ENCODE measurements around the gene ERC2. TPM values are rescaled to one million over a fixed set of nuclear protein-coding genes. Genes with fewer than 3 reads are reported as not detected.
A peak's percentile ranks its signal among the peaks of the same experiment; 100 is the strongest.

The ERC2 gene
- total and polyA plus RNA-seq, 2 of the 13 experiments (the other 11 are each of a cell fraction or from before 2014, with no cell fraction given) = 0.16 to 0.22 TPM

GRCh38 chr3:55765398-55765797 is 702.9 kb downstream of the ERC2 start:
- Histone ChIP-seq H2AFZ (ENCODE audit: low read length) (no peak overlapping the region), H3K4me3 (replicated peaks in 1 of 3; ENCODE audit: insufficient read depth in 1 of 3, low read depth in 2 of 3, low read length in 3 of 3) (no peak overlapping the region), H3K36me3 (replicated peaks in 1 of 2; ENCODE audit: control insufficient read depth in 1 of 2, insufficient read depth in 2 of 2, low read length in 2 of 2) (no peaks in the 10 kb centered on the region), H3K9ac (ENCODE audit: insufficient read depth, low read depth, low read length) (no peak overlapping the region), H3K27me3 (ENCODE audit: control insufficient read depth in 1 of 2, insufficient read depth in 2 of 2, low read length in 2 of 2) (no peaks in the 10 kb centered on the region; a peak in 1 of 5 replicates), H4K20me1 (ENCODE audit: insufficient read depth, low read length) (no peaks in the 10 kb centered on the region), H3K27ac (ENCODE audit: extremely low read length, insufficient read depth, low read length) (no peak overlapping the region), H3K4me2 (ENCODE audit: low read depth, low read length) (no peak overlapping the region), H3K9me3 (ENCODE audit: low read length) (no peaks in the 10 kb centered on the region), H3K4me1 (ENCODE audit: insufficient read depth, low read length) (no peaks in the 10 kb centered on the region), H3K79me2 (ENCODE audit: insufficient read depth, low read length) (no peaks in the 10 kb centered on the region)
- BruUV-seq (replicated peaks) = no TSS peak
- FAIRE-seq = no peak
- no peak for DNase-seq (ENCODE audit: low spot score)
- CTCF ChIA-PET (ENCODE audit: low intra/inter-chr PET ratio, low total read pairs) = no interaction called here
- POLR2A ChIA-PET = no interaction called here
- 0% methylated on average over 7 of the region's 7 CpGs for WGBS (ENCODE audit: low lambda C conversion rate)
- in situ Hi-C loops (cut with HindIII; ENCODE audit: extremely low pct_ligation_motif_present, low pct_unique_long_range_greater_than_20kb) (no loop called here), intact Hi-C loops (cut with micrococcal nuclease; ENCODE audit: unreplicated experiment) (no loop called here)
- ATAC-seq = no peak
- 0 out of 2 replicates have a peak, but pooled peaks have one; percentile 28 for TF ChIP-seq CREB1 (IDR thresholded peaks at IDR 0.05)
- TF ChIP-seq CREB1 (CRISPR knock-in tag; IDR thresholded peaks at IDR 0.05) = no peak
- TF ChIP-seq, protein P1, sequence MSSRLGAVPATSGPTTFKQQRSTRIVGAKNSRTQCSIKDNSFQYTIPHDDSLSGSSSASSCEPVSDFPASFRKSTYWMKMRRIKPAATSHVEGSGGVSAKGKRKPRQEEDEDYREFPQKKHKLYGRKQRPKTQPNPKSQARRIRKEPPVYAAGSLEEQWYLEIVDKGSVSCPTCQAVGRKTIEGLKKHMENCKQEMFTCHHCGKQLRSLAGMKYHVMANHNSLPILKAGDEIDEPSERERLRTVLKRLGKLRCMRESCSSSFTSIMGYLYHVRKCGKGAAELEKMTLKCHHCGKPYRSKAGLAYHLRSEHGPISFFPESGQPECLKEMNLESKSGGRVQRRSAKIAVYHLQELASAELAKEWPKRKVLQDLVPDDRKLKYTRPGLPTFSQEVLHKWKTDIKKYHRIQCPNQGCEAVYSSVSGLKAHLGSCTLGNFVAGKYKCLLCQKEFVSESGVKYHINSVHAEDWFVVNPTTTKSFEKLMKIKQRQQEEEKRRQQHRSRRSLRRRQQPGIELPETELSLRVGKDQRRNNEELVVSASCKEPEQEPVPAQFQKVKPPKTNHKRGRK (CRISPR knock-in tag; IDR thresholded peaks at IDR 0.05) = no peak
- no peak for TF ChIP-seq HDAC6 (IDR thresholded peaks at IDR 0.05; ENCODE audit: low read depth, low read length)

- ChIA-PET CTCF (ENCODE audit: low intra/inter-chr PET ratio, low total read pairs) (no interaction called here), POLR2A (no interaction called here)
- no peaks in the 10 kb centered on the region for H3K4me1 ChIP-seq (ENCODE audit: insufficient read depth, low read length)
- intact Hi-C loops (cut with micrococcal nuclease; ENCODE audit: unreplicated experiment) (no loop called here), in situ Hi-C loops (cut with HindIII; ENCODE audit: extremely low pct_ligation_motif_present, low pct_unique_long_range_greater_than_20kb) (no loop called here)
- ATAC-seq = no peak
- no peak overlapping the region for H2AFZ ChIP-seq (ENCODE audit: low read length)
- no peak for FAIRE-seq
- H3K4me2 ChIP-seq (ENCODE audit: low read depth, low read length) = no peak overlapping the region
- no peaks in the 10 kb centered on the region for H3K9me3 ChIP-seq (ENCODE audit: low read length)
- no peaks in the 10 kb centered on the region for H3K79me2 ChIP-seq (ENCODE audit: insufficient read depth, low read length)
- H3K27me3 ChIP-seq (ENCODE audit: control insufficient read depth in 1 of 2, insufficient read depth in 2 of 2, low read length in 2 of 2) = no peaks in the 10 kb centered on the region
- H3K36me3 ChIP-seq (replicated peaks in 1 of 2; ENCODE audit: control insufficient read depth in 1 of 2, insufficient read depth in 2 of 2, low read length in 2 of 2) = no peaks in the 10 kb centered on the region
- 0% methylated on average over 2 of the region's 2 CpGs for WGBS (ENCODE audit: low lambda C conversion rate)
- no peaks in the 10 kb centered on the region for H4K20me1 ChIP-seq (ENCODE audit: insufficient read depth, low read length)
- BruUV-seq (replicated peaks) = no TSS peak
- no peak for DNase-seq (ENCODE audit: low spot score)
- H3K9ac ChIP-seq (ENCODE audit: insufficient read depth, low read depth, low read length) = no peak overlapping the region
- no peak overlapping the region for H3K4me3 ChIP-seq (replicated peaks in 1 of 3; ENCODE audit: insufficient read depth in 1 of 3, low read depth in 2 of 3, low read length in 3 of 3)
- no peak overlapping the region for H3K27ac ChIP-seq (ENCODE audit: extremely low read length, insufficient read depth, low read length)
- TF ChIP-seq HIC2 (CRISPR knock-in tag; IDR thresholded peaks at IDR 0.05; ENCODE audit: low read depth) (no peak), ZNF713 (CRISPR knock-in tag; IDR thresholded peaks at IDR 0.05) (no peak), TFAP4 (IDR thresholded peaks at IDR 0.05; ENCODE audit: borderline replicate concordance, low read depth) (no peak), ZNF451 (CRISPR knock-in tag; IDR thresholded peaks at IDR 0.05) (no peak), HMGA1 (CRISPR knock-in tag; conservative IDR thresholded peaks at IDR 0.05) (no peak), CHD4 (IDR thresholded peaks at IDR 0.05; ENCODE audit: borderline replicate concordance, low read length) (no peak), SOX13 (IDR thresholded peaks at IDR 0.05) (no peak), SOX13 (CRISPR knock-in tag; conservative IDR thresholded peaks at IDR 0.05 in 1 of 2, IDR thresholded peaks at IDR 0.05 in 1 of 2) (no peak), HIVEP1 (CRISPR knock-in tag; IDR thresholded peaks at IDR 0.05) (no peak), ZNF253 (CRISPR knock-in tag; IDR thresholded peaks at IDR 0.05; ENCODE audit: borderline replicate concordance) (no peak), RELA (CRISPR knock-in tag; IDR thresholded peaks at IDR 0.05) (no peak), RCOR2 (CRISPR knock-in tag; IDR thresholded peaks at IDR 0.05) (no peak), RFX3 (CRISPR knock-in tag; IDR thresholded peaks at IDR 0.05) (no peak), RBAK (CRISPR knock-in tag; IDR thresholded peaks at IDR 0.05) (no peak)
Measured at GRCh38 chr3:55756976-55757375, 711.3 kb downstream of the ERC2 start.
